Gastrocnemius medialis (tissue), 4 donors: ENCODE results near the gene ZIC2.

Experiments used
- POLR2A ChIP-seq, 2 donors: fragments of 450-650 bp; IDR thresholded peaks; one replicate each; pipeline ENCODE4 v1.6.1; 2017; ENCODE audit warnings: antibody characterized with exemption in 2 of 2, mild to moderate bottlenecking in 2 of 2, moderate library complexity in 2 of 2
- TF ChIP-seq, protein P1 (sequence below), 5 experiments: fragments of 450-650 bp in 3 of 5; fragments of 200-600 bp in 2 of 5; sonication (generic) in 2 of 5; IDR thresholded peaks in 4 of 5; conservative IDR thresholded peaks in 1 of 5; 1 replicate in 4 of 5; 2 replicates in 1 of 5; pipeline ENCODE4 v1.5.1; 2016 to 2019; ENCODE audit warnings: antibody characterized with exemption in 5 of 5, mild to moderate bottlenecking in 3 of 5, moderate library complexity in 3 of 5

DNA sequence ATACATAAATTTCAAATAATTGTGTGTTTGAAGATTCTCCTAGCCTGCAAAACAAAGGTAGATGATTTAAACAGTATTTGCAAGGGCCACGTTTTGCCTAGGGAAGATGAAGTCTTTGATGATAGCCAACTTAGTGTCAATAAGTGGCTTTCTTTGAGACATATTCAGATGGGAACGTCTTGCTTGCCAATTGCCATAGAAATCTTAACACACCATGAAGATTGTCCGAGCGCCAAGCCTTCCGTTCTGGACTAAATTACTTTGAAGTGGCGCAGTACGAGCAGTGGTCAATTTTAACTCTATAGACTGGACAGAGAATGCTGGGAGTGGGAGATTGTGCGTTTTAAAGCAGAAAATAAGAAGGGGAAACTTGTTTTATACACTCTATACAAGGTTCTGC, 19.9 kb upstream of the ZIC2 start:
- TF ChIP-seq POLR2A (IDR thresholded peaks at IDR 0.05) = no peak
- TF ChIP-seq, protein P1, sequence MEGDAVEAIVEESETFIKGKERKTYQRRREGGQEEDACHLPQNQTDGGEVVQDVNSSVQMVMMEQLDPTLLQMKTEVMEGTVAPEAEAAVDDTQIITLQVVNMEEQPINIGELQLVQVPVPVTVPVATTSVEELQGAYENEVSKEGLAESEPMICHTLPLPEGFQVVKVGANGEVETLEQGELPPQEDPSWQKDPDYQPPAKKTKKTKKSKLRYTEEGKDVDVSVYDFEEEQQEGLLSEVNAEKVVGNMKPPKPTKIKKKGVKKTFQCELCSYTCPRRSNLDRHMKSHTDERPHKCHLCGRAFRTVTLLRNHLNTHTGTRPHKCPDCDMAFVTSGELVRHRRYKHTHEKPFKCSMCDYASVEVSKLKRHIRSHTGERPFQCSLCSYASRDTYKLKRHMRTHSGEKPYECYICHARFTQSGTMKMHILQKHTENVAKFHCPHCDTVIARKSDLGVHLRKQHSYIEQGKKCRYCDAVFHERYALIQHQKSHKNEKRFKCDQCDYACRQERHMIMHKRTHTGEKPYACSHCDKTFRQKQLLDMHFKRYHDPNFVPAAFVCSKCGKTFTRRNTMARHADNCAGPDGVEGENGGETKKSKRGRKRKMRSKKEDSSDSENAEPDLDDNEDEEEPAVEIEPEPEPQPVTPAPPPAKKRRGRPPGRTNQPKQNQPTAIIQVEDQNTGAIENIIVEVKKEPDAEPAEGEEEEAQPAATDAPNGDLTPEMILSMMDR (IDR thresholded peaks at IDR 0.05 in 4 of 5, conservative IDR thresholded peaks at IDR 0.05 in 1 of 5) = no peak
